Cardiac fibroblast (primary cell): ENCODE data around the gene USP22.
"Not testable (repeated sequence)": the region's sequence is repeated elsewhere in the genome, so short reads cannot be mapped to it uniquely, and the experiment has no call there.

Source experiments
- DNase-seq, 2 donors: peaks; one replicate each; pipeline versions ENCODE4 v3.0.0 to v3.0.0-alpha.2; 2010; ENCODE audit warnings: low read depth in 2 of 2
- H3K4me3 ChIP-seq, 2 donors: replicated peaks in 1 of 2; 1 replicate in 1 of 2; 2 replicates in 1 of 2; pipeline ENCODE4 v1.5.1; 2011; ENCODE audit warnings: low read depth in 2 of 2, low read length in 2 of 2, mild to moderate bottlenecking in 2 of 2, moderate library complexity in 1 of 2
- CTCF ChIP-seq: IDR thresholded peaks from one replicate; pipeline ENCODE4 v1.5.1; 2011; ENCODE audit warnings: low read depth, mild to moderate bottlenecking, low read length, inconsistent platforms

The USP22 gene

GRCh38 chr17:21061971-21062526 is 19.2 kb upstream of the USP22 start:
- H3K4me3 ChIP-seq, result no peak overlapping the region
- no peak for TF ChIP-seq CTCF
- no peak for DNase-seq

- no peak overlapping the region for H3K4me3 ChIP-seq
- no peak for TF ChIP-seq CTCF
- no peak for DNase-seq
Observed at GRCh38 chr17:21061158-21061835, 18.5 kb upstream of the USP22 start.

- no peak for DNase-seq
- no peak for TF ChIP-seq CTCF
- no peak overlapping the region for H3K4me3 ChIP-seq
Observed at GRCh38 chr17:21059761-21060160, 16.9 kb upstream of the USP22 start.

- TF ChIP-seq CTCF, result peak; percentile 43
- DNase-seq, result peak; percentile 53 to 70
- H3K4me3 ChIP-seq, result no peak overlapping the region
Observed at GRCh38 chr17:21058098-21058893, 15.5 kb upstream of the USP22 start.

- not testable (repeated sequence) for DNase-seq, H3K4me3 ChIP-seq
Observed at GRCh38 chr17:21053056-21053455, 10.2 kb upstream of the USP22 start.

- no peak overlapping the region for H3K4me3 ChIP-seq
- no peak for TF ChIP-seq CTCF
- DNase-seq, result no peak
Observed at GRCh38 chr17:21049457-21049856, 6.6 kb upstream of the USP22 start.

- no peak overlapping the region for H3K4me3 ChIP-seq
- DNase-seq, result no peak
- no peak for TF ChIP-seq CTCF
Observed at GRCh38 chr17:21046216-21046615, 3.4 kb upstream of the USP22 start.
